CD4-positive, CD25-positive, alpha-beta regulatory T cell (primary cell): ENCODE data around the gene MRFAP1L1. TPM values are rescaled to one million over a fixed set of nuclear protein-coding genes. Genes with fewer than 3 reads are reported as not detected.
"Not testable (repeated sequence)": the region's sequence is repeated elsewhere in the genome, so short reads cannot be mapped to it uniquely, and the experiment has no call there.

ENCODE experiments used
- ATAC-seq, 2 donors: fragments of 150-1000 bp; cut with Tn5 transposase; one replicate each; pipeline ENCODE4 v1.10.0; 2021; ENCODE audit warnings: low read depth in 2 of 2, moderate number of reproducible peaks in 2 of 2, moderate library complexity in 1 of 2
- DNase-seq, 3 donors: peaks; one replicate each; pipeline versions ENCODE4 v3.0.0 to v3.0.0-alpha.2; 2012 to 2022; ENCODE audit warnings: mixed read lengths in 1 of 3
- H3K27ac ChIP-seq: one replicate; pipeline ENCODE4 v1.7.0; 2013; ENCODE audit warnings: mild to moderate bottlenecking, low read length; ENCODE audit not compliant: insufficient read depth, poor library complexity, severe bottlenecking
- H3K27me3 ChIP-seq: one replicate; pipeline ENCODE4 v1.7.0; 2013; ENCODE audit warnings: low read length; ENCODE audit not compliant: control insufficient read depth, insufficient read depth
- H3K36me3 ChIP-seq: one replicate; pipeline ENCODE4 v1.7.0; 2013; ENCODE audit warnings: mild to moderate bottlenecking, low read length, moderate library complexity; ENCODE audit not compliant: control insufficient read depth, insufficient read depth
- H3K4me1 ChIP-seq: 2 replicates; pipeline ENCODE4 v1.7.0; 2013; ENCODE audit warnings: mild to moderate bottlenecking, low read length; ENCODE audit not compliant: insufficient read depth, control insufficient read depth, poor library complexity, severe bottlenecking
- H3K4me3 ChIP-seq: one replicate; pipeline ENCODE4 v1.7.0; 2013; ENCODE audit warnings: low read depth, mild to moderate bottlenecking, low read length, moderate library complexity
- H3K9me3 ChIP-seq, 2 experiments: 1 replicate in 1 of 2; 2 replicates in 1 of 2; pipeline ENCODE4 v1.7.0; 2013; ENCODE audit warnings: low read length in 2 of 2, mild to moderate bottlenecking in 1 of 2, moderate library complexity in 1 of 2; ENCODE audit not compliant: control insufficient read depth in 2 of 2
- H3K27ac Mint-ChIP-seq, 3 donors: one replicate each; pipeline ENCODE4 v1.8.0; 2020 to 2022; ENCODE audit warnings: mild to moderate bottlenecking in 3 of 3, mixed read lengths in 3 of 3, moderate library complexity in 2 of 3
- H3K27me3 Mint-ChIP-seq: one replicate; pipeline ENCODE4 v1.8.0; 2022; ENCODE audit warnings: mild to moderate bottlenecking, mixed read lengths
- H3K36me3 Mint-ChIP-seq: one replicate; pipeline ENCODE4 v1.8.0; 2020; ENCODE audit warnings: mixed read lengths
- H3K4me1 Mint-ChIP-seq, 4 donors: one replicate each; pipeline ENCODE4 v1.8.0; 2020 to 2022; ENCODE audit warnings: mixed read lengths in 4 of 4, mild to moderate bottlenecking in 1 of 4
- H3K4me3 Mint-ChIP-seq, 4 donors: one replicate each; pipeline ENCODE4 v1.8.0; 2020 to 2022; ENCODE audit warnings: mild to moderate bottlenecking in 4 of 4, mixed read lengths in 4 of 4, moderate library complexity in 3 of 4
- H3K9me3 Mint-ChIP-seq, 7 donors: one replicate each; pipeline ENCODE4 v1.8.0; 2020 to 2022; ENCODE audit warnings: mixed read lengths in 7 of 7, mild to moderate bottlenecking in 3 of 7, moderate library complexity in 2 of 7
- polyA plus RNA-seq, 4 donors: library from polyadenylated mRNA; unstranded; fragments of 300-500 nt; fragmentation: Illumina TruSeq; gene quantifications; one replicate each; pipeline ENCODE4 v1.2.3, GENCODE V29; 2021
- total RNA-seq: library from RNA; stranded (reverse); gene quantifications from one replicate; pipeline ENCODE4 v1.2.3, GENCODE V29; 2022

MRFAP1L1 gene
- total and polyA plus RNA-seq, 5 donors from 2014 or later = 32.6 to 156 (median 148) TPM

DNA sequence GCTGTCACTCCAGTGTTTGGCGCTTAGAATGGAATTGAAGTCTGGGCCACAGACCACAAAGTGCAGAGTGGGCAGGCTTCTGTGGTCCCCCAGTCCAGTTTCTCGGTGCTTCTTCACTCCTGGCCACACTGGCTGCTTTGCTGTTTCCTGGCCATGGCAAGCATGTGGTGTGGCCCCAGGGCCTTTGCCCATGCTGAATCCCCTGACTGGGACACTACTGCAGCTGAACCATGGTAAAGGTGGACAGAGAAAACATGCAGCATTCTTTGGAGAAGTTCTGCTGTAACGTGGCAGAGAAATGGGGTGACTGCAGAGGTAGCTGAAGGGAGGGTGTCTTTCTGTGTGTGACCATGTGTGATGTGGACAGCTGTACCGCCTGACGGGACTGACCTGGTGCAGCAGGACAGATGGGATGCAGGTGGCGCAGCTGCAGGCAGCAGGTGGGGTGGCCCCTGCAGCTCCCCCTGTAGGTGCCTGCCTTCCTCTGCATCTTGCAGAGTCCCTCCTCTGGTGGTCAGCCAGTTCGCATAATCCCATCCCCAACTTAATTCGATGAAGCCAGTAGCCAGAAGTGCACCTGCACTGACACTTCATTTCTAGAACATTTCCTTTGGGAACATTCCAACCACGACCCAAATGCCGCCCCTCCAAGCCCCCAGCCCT, 29.2 kb downstream of the MRFAP1L1 start:
- peaks cover 0 to 5% of the 10 kb centered on the region in 2 experiments for H3K9me3 ChIP-seq
- peaks cover 18 to 49% (median 34%) of the 10 kb centered on the region in 4 donors for H3K4me1 Mint-ChIP-seq
- H3K36me3 ChIP-seq = peaks cover 5% of the 10 kb centered on the region
- peaks cover 26% of the 10 kb centered on the region for H3K36me3 Mint-ChIP-seq
- peaks cover 22% of the 10 kb centered on the region for H3K4me1 ChIP-seq
- no peak overlapping the region for H3K27ac ChIP-seq
- peak overlapping the region in 2 of 3 donors; percentile 23 to 63 for H3K27ac Mint-ChIP-seq
- no peaks in the 10 kb centered on the region for H3K27me3 Mint-ChIP-seq
- no peaks in the 10 kb centered on the region for H3K27me3 ChIP-seq
- no peak overlapping the region for H3K4me3 ChIP-seq
- no peak for ATAC-seq
- DNase-seq = no peak
- peak overlapping the region in 1 of 4 donors; percentile 38 for H3K4me3 Mint-ChIP-seq
- peaks cover 0 to 2% (median 0%) of the 10 kb centered on the region in 7 donors for H3K9me3 Mint-ChIP-seq

DNA sequence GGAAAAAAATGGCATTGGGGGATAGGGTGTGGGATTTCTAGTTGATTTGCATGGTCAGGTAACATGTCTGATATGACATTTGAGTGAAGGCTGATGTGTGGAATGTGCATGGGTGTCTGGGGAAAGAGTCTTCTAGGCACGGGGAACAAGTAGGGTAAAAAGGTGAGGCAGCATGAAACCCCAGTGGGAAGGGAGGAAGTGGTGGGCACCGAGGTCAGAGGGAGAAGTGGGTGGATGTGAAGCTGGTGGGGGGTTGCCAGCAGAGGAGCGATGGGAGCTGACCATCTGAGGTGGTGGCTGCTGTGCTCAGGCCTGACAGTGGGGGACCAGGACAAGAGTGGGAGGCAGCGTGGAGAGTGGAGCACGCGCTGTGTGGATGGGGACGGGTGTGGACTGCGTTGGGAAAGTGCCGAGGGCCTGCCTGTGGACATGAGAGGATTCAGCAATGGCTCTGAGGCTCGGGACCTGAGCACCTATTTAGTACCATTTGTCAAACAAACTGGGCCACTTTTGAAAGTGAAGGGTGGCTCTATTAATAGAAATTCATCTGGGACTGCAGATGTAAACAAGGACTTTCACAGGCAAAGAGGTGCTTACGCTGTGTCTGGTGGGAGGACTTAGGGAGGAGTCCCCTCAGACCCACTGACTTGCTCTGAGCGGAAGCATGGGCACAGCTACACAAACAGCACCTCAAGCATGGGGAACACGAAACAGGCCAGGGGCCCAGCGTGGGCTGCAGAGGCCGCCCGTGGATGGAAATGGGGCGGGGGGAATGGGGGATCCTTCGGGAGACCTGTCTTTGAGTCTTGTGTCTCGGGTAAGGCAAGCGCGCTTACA, 32.7 kb downstream of the MRFAP1L1 start:
- Histone ChIP-seq H3K4me3 (peak overlapping the region; percentile 93), H3K9me3 (peaks cover 0 to 5% of the 10 kb centered on the region in 2 experiments), H3K36me3 (peaks cover 7% of the 10 kb centered on the region), H3K27me3 (no peaks in the 10 kb centered on the region), H3K27ac (peak overlapping the region; percentile 47), H3K4me1 (peaks cover 33% of the 10 kb centered on the region)
- H3K4me3 Mint-ChIP-seq = peak overlapping the region; percentile 86 to 100 (median 98)
- peaks cover 21 to 62% (median 48%) of the 10 kb centered on the region in 4 donors for H3K4me1 Mint-ChIP-seq
- peaks cover 34% of the 10 kb centered on the region for H3K36me3 Mint-ChIP-seq
- H3K27ac Mint-ChIP-seq = peak overlapping the region; percentile 6 to 97 (median 82)
- no peak for ATAC-seq
- H3K9me3 Mint-ChIP-seq = peaks cover 0 to 2% (median 0%) of the 10 kb centered on the region in 7 donors
- H3K27me3 Mint-ChIP-seq = peaks cover 14% of the 10 kb centered on the region
- no peak for DNase-seq

DNA sequence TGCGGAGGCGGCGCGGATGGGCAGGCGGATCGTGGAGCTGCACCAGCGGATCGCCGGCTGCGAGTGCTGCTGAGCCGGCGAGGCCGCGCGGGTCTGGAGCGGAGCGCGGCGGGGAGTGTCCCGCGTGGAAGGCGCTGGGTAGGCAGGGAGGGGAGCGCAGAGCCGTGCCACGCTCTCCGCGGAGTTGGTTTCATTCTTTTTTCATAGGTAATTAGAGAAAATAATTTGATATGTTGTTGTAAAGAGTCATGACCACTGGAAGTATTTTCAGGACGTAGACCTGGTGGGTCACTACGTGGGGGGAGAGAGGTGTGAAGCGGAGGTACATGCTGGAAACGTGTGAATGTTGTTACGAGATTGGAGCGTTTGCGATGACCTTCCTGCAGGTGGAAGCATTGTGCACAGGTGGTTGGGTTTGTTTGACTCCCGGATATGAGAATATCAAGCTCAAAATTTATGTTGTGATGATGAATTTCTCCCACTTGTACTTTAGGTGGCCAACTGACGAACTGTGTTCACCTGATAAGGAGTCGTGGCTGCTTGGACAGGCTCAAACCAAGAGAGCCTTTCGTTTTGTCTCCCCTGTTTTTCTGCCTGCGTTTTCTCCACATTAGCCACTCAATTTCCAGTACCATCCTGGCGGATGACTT, 35.0 kb downstream of the MRFAP1L1 start:
- Mint-ChIP-seq H3K36me3 (peaks cover 29% of the 10 kb centered on the region), H3K4me1 (peaks cover 21 to 57% (median 46%) of the 10 kb centered on the region in 4 donors)
- H3K9me3 ChIP-seq = no peaks in the 10 kb centered on the region

DNA sequence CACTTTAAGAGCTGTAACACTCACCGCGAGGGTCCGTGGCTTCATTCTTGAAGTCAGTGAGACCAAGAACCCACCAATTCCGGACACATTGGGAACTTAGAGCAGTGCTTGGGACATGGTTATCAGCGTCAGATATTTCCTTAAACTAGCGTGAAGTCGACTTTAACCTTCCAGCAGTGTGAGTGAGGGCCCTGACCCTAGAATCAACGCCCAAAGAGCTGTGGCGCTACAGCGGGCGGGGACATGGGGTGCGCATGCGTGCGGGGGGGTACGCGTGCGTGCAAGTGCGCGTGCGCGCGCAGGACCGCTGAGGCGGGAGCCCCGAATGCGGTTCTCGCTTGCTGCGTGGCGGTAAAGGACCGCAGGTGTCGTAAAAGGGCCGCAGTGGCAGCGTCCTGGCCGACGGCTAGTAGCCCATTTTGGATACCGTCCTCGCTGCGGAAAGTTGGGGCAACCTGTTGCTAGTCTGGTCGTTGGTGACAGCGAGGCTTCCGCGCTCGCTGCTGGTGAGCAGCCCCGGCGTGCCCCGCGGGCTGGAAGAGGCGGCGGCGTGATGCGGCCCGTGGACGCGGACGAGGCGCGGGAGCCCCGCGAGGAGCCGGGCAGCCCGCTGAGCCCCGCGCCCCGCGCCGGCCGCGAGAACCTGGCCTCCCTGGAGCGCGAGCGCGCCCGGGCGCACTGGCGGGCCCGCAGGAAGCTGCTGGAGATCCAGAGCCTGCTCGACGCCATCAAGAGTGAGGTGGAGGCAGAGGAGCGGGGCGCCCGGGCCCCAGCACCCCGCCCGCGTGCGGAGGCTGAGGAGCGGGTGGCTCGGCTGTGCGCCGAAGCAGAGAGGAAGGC, 35.8 kb downstream of the MRFAP1L1 start:
- Histone ChIP-seq H3K27ac (peak overlapping the region; percentile 79), H3K9me3 (no peaks in the 10 kb centered on the region), H3K36me3 (peaks cover 7% of the 10 kb centered on the region), H3K27me3 (no peaks in the 10 kb centered on the region), H3K4me1 (peaks cover 33% of the 10 kb centered on the region), H3K4me3 (peak overlapping the region; percentile 68)
- Mint-ChIP-seq H3K36me3 (peaks cover 27% of the 10 kb centered on the region), H3K27me3 (peaks cover 14% of the 10 kb centered on the region), H3K4me3 (peak overlapping the region; percentile 96 to 100 (median 98)), H3K9me3 (no peaks in the 10 kb centered on the region), H3K4me1 (peaks cover 21 to 52% (median 44%) of the 10 kb centered on the region in 4 donors), H3K27ac (peak overlapping the region; percentile 93 to 98 (median 97))
- ATAC-seq (peak; percentile 85 to 88), DNase-seq (peak; percentile 92 to 98 (median 95))

More for the DNA sequence above, 35.0 kb downstream of the MRFAP1L1 start:
- H3K27me3 Mint-ChIP-seq = peaks cover 14% of the 10 kb centered on the region
- ATAC-seq (peak; percentile 35 to 43), DNase-seq (peak; percentile 51 to 89 (median 77))
- Histone ChIP-seq H3K36me3 (peaks cover 7% of the 10 kb centered on the region), H3K4me1 (peaks cover 33% of the 10 kb centered on the region), H3K4me3 (peak overlapping the region; percentile 93), H3K27me3 (no peaks in the 10 kb centered on the region), H3K27ac (peak overlapping the region; percentile 79)
- peak overlapping the region; percentile 96 to 100 (median 98) for H3K4me3 Mint-ChIP-seq
- H3K27ac Mint-ChIP-seq = peak overlapping the region; percentile 93 to 98 (median 97)
- no peaks in the 10 kb centered on the region for H3K9me3 Mint-ChIP-seq

DNA sequence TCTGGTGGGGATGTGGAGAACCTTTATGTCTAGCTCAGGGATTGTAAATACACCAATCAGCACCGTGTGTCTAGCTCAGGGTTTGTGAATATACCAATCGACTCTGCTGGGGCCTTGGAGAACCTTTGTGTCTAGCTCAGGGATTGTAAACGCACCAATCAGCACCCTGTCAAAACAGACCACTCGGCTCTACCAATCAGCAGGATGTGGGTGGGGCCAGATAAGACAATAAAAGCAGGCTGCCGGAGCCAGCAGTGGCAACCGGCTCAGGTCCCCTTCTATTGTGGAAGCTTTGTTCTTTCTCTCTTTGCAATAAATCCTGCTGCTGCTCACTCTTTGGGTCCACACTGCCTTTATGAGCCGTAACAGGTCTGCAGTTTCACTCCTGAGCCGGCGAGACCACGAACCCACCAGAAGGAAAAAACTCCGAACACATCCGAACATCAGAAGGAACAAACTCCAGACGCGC, 36.4 kb downstream of the MRFAP1L1 start:
- H3K36me3 Mint-ChIP-seq = peaks cover 27% of the 10 kb centered on the region
- DNase-seq = peak in 2 of 3 donors; percentile 33 to 35
- H3K4me1 ChIP-seq = peaks cover 33% of the 10 kb centered on the region
- peak overlapping the region; percentile 68 for H3K4me3 ChIP-seq
- H3K9me3 Mint-ChIP-seq, H3K27me3 ChIP-seq, H3K36me3 ChIP-seq, H3K9me3 ChIP-seq, ATAC-seq: not testable (repeated sequence)
- peak overlapping the region; percentile 79 for H3K27ac ChIP-seq
- H3K27me3 Mint-ChIP-seq = peaks cover 14% of the 10 kb centered on the region
- peak overlapping the region; percentile 93 to 98 (median 97) for H3K27ac Mint-ChIP-seq
- peaks cover 16 to 46% (median 38%) of the 10 kb centered on the region in 4 donors for H3K4me1 Mint-ChIP-seq
- peak overlapping the region; percentile 96 to 100 (median 98) for H3K4me3 Mint-ChIP-seq

DNA sequence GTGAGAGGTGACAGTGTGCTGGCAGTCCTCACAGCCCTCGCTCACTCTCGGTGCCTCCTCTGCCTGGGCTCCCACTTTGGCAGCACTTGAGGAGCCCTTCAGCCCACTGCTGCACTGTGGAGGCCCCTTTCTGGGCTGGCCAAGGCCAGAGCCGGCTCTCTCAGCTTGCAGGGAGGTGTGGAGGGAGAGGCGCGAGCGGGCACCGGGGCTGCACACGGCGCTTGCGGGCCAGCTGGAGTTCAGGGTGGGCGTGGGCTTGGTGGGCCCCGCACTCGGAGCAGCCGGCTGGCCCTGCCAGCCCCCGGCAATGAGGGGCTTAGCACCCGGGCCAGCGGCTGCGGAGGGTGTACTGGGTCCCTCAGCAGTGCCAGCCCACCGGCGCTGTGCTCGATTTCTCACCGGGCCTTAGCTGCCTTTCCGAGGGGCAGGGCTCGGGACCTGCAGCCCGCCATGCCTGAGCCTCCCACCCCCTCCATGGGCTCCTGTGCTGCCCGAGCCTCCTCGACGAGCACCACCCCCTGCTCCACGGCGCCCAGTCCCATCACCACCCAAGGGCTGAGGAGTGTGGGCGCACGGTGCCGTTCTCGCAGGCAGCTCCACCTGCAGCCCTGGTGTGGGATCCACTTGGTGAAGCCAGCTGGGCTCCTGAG, 37.0 kb downstream of the MRFAP1L1 start:
- Mint-ChIP-seq H3K4me3 (peak overlapping the region in 3 of 4 donors; percentile 97 to 100 (median 99)), H3K27me3 (peaks cover 18% of the 10 kb centered on the region), H3K36me3 (peaks cover 25% of the 10 kb centered on the region), H3K4me1 (peaks cover 16 to 43% (median 36%) of the 10 kb centered on the region in 4 donors), H3K27ac (peak overlapping the region in 2 of 3 donors; percentile 93 to 97)
- not testable (repeated sequence) for H3K27me3 ChIP-seq, H3K36me3 ChIP-seq, H3K9me3 Mint-ChIP-seq, ATAC-seq, H3K9me3 ChIP-seq, H3K4me3 ChIP-seq, DNase-seq
- peaks cover 33% of the 10 kb centered on the region for H3K4me1 ChIP-seq
- peak overlapping the region; percentile 79 for H3K27ac ChIP-seq
